ENCODE data around the gene CDH2. TPM values are rescaled to one million over a fixed set of nuclear protein-coding genes. Genes with fewer than 3 reads are reported as not detected.

The CDH2 gene
- total and polyA plus RNA-seq, 2 experiments from 2014 or later = 14.7 to 36.9 TPM

DNA sequence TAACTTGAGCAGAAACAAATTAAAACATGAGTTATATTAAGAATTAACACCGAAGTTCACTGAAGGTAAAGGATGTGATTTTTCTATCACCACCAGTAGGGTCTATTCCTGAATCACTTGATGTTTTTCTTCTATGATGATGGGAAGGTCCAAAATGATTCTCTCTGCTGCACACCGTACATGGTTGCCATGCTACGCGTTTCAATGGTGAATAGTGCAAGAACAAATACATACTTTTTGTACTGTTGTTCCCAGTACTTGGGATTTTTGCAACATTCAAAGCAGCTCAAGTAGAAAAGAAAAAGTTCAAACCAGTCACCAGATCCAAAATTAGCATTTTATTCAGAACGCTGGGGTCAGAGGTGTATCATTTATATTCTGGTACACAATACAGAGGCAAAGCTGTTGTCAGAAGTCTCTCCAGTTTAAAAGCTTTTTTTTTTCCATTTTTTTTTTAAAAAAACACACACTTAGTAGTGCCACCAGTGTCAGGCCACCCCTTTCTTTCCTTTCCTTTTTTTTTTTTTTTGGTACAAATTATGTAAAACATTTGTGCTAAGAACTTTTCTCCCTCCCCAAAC lies 226.2 kb downstream of the CDH2 start:
- TF ChIP-seq REST (IDR thresholded peaks at IDR 0.05; ENCODE audit: unreplicated experiment) (no peak), ZNF331 (CRISPR knock-in tag; IDR thresholded peaks at IDR 0.05; ENCODE audit: low read depth) (no peak), CREB1 (CRISPR knock-in tag; IDR thresholded peaks at IDR 0.05; ENCODE audit: low read depth) (no peak)
- Histone ChIP-seq H4K20me1 (replicated peaks; ENCODE audit: insufficient read depth) (no peaks in the 10 kb centered on the region), H3K36me3 (ENCODE audit: insufficient read depth) (no peaks in the 10 kb centered on the region), H3K27me3 (ENCODE audit: insufficient read depth) (no peaks in the 10 kb centered on the region), H3K79me2 (replicated peaks; ENCODE audit: insufficient read depth) (no peaks in the 10 kb centered on the region), H3K9me2 (ENCODE audit: insufficient read depth) (no peaks in the 10 kb centered on the region), H3K4me1 (ENCODE audit: insufficient read depth) (no peaks in the 10 kb centered on the region), H2AFZ (no peak overlapping the region), H3F3A (replicated peaks; ENCODE audit: low read depth) (no peaks in the 10 kb centered on the region), H3K4me3 (no peak overlapping the region), H3K27ac (ENCODE audit: low read depth) (no peak overlapping the region), H3K4me2 (no peak overlapping the region)
- DNase-seq (ENCODE audit: low spot score) (no peak), ATAC-seq (no peak)
- Mint-ChIP-seq H3K27me3 (ENCODE audit: insufficient read depth, low read depth, poor library complexity) (peaks cover 1% of the 10 kb centered on the region), H3K36me3 (ENCODE audit: low read depth) (no peaks in the 10 kb centered on the region), H3K4me1 (no peaks in the 10 kb centered on the region), H3K9me3 (no peaks in the 10 kb centered on the region), H3K4me3 (no peak overlapping the region), H3K27ac (no peak overlapping the region)

DNA sequence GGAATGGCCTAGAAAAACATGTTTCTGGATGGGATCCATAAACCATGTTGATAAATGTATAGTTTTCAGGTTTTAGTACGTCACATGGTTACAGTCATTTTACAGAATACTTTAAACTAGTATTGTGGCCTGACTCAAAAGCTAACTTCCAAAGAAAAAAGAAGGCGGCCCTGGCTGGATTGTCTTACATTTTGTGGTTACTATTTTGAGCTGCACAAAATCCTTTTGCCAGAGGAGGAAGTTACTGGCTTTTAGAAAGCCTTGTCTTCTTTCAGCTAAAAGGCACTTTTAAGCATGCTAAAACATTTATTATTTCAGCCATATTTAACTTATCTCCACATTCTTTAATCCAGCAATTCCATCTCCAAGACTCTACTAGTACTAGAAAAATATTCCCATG lies 227.9 kb downstream of the CDH2 start:
- no peaks in the 10 kb centered on the region for H3K4me1 ChIP-seq (ENCODE audit: insufficient read depth)
- Mint-ChIP-seq H3K4me3 (no peak overlapping the region), H3K27me3 (ENCODE audit: insufficient read depth, low read depth, poor library complexity) (peaks cover 1% of the 10 kb centered on the region), H3K36me3 (ENCODE audit: low read depth) (no peaks in the 10 kb centered on the region), H3K4me1 (no peaks in the 10 kb centered on the region), H3K9me3 (no peaks in the 10 kb centered on the region), H3K27ac (no peak overlapping the region)
- H3K27ac ChIP-seq (ENCODE audit: low read depth) = no peak overlapping the region
- no peaks in the 10 kb centered on the region for H3K27me3 ChIP-seq (ENCODE audit: insufficient read depth)
- no peaks in the 10 kb centered on the region for H3K36me3 ChIP-seq (ENCODE audit: insufficient read depth)
- no peak overlapping the region for H3K4me3 ChIP-seq
- DNase-seq (ENCODE audit: low spot score) (no peak), ATAC-seq (no peak)
- H3K4me2 ChIP-seq = no peak overlapping the region
- no peaks in the 10 kb centered on the region for H3K79me2 ChIP-seq (replicated peaks; ENCODE audit: insufficient read depth)
- no peak overlapping the region for H2AFZ ChIP-seq
- no peaks in the 10 kb centered on the region for H3K9me2 ChIP-seq (ENCODE audit: insufficient read depth)
- no peaks in the 10 kb centered on the region for H3F3A ChIP-seq (replicated peaks; ENCODE audit: low read depth)
- no peaks in the 10 kb centered on the region for H4K20me1 ChIP-seq (replicated peaks; ENCODE audit: insufficient read depth)
- TF ChIP-seq ETS1 (IDR thresholded peaks at IDR 0.05) (no peak), POLR2AphosphoS5 (IDR thresholded peaks at IDR 0.05; ENCODE audit: low read depth) (no peak), ZNF114 (CRISPR knock-in tag; IDR thresholded peaks at IDR 0.05) (no peak), ZNF462 (CRISPR knock-in tag; IDR thresholded peaks at IDR 0.05) (no peak), ZNF331 (CRISPR knock-in tag; IDR thresholded peaks at IDR 0.05; ENCODE audit: low read depth) (no peak), JUNB (IDR thresholded peaks at IDR 0.05; ENCODE audit: unreplicated experiment) (no peak), CTCF (conservative IDR thresholded peaks at IDR 0.05; ENCODE audit: low read depth in 2 of 2) (no peak)
